Inflammatory macrophage treated with lipopolysaccharide for 1 hour (primary cell): ENCODE measurements around the gene NOMO2.
A peak's percentile ranks its signal among the peaks of the same experiment; 100 is the strongest.
"Not testable (repeated sequence)": the region's sequence is repeated elsewhere in the genome, so short reads cannot be mapped to it uniquely, and the experiment has no call there.

Experiments
- DNase-seq, 2 donors: peaks; one replicate each; pipeline ENCODE4 v3.0.0-alpha.2; 2020 to 2022

Gene NOMO2, protein sequence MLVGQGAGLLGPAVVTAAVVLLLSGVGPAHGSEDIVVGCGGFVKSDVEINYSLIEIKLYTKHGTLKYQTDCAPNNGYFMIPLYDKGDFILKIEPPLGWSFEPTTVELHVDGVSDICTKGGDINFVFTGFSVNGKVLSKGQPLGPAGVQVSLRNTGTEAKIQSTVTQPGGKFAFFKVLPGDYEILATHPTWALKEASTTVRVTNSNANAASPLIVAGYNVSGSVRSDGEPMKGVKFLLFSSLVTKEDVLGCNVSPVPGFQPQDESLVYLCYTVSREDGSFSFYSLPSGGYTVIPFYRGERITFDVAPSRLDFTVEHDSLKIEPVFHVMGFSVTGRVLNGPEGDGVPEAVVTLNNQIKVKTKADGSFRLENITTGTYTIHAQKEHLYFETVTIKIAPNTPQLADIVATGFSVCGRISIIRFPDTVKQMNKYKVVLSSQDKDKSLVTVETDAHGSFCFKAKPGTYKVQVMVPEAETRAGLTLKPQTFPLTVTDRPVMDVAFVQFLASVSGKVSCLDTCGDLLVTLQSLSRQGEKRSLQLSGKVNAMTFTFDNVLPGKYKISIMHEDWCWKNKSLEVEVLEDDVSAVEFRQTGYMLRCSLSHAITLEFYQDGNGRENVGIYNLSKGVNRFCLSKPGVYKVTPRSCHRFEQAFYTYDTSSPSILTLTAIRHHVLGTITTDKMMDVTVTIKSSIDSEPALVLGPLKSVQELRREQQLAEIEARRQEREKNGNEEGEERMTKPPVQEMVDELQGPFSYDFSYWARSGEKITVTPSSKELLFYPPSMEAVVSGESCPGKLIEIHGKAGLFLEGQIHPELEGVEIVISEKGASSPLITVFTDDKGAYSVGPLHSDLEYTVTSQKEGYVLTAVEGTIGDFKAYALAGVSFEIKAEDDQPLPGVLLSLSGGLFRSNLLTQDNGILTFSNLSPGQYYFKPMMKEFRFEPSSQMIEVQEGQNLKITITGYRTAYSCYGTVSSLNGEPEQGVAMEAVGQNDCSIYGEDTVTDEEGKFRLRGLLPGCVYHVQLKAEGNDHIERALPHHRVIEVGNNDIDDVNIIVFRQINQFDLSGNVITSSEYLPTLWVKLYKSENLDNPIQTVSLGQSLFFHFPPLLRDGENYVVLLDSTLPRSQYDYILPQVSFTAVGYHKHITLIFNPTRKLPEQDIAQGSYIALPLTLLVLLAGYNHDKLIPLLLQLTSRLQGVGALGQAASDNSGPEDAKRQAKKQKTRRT

DNA sequence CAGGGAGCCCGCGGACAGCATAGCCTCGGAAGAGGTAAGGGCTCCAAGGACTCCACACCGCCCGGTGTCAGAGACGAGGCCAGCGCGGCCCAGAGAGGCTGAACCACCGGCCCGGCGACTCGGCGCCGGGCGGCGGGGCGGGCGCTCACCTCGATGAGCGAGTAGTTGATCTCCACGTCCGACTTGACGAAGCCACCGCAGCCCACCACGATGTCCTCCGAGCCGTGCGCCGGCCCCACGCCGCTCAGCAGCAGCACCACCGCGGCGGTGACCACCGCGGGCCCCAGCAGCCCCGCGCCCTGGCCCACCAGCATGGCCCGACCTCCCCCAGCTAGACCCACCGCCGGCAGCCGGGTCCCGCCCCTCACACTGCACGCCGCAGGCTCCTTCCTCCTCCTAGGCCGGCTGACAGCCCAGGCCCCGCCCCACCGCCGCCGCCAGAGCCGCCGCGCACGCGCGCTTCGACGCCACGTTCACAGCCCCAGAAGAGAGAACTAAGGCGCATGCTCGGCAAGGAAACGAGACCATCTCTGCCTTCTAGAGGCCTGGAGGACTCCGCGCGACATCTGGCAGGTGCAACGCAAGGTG, at the start of gene NOMO2:
Gene NOMO2 (minus strand): TSS at position 371 of the 588 bp plus-strand sequence. CDS start 57 bp downstream, at position 314.
- DNase-seq = peak in 1 of 2 donors; percentile 6

DNA sequence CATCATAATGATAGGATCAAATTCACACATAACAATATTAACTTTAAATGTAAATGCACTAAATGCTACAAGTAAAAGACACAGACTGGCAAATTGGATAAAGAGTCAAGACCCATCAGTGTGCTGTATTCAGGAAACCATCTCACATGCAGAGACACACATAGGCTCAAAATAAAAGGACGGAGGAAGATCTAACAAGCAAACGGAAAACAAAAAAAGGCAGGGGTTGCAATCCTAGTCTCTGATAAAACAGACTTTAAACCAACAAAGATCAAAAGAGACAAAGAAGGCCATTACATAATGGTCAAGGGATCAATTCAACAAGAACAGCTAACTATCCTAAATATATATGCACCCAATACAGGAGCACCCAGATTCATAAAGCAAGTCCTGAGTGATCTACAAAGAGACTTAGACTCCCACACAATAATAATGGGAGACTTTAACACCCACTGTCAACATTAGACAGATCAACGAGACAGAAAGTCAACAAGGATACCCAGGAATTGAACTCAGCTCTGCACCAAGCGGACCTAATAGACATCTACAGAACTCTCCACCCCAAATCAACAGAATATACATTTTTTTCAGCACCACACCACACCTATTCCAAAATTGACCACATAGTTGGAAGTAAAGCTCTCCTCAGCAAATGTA, 48.4 kb upstream of the NOMO2 start:
- DNase-seq = not testable (repeated sequence)

DNA sequence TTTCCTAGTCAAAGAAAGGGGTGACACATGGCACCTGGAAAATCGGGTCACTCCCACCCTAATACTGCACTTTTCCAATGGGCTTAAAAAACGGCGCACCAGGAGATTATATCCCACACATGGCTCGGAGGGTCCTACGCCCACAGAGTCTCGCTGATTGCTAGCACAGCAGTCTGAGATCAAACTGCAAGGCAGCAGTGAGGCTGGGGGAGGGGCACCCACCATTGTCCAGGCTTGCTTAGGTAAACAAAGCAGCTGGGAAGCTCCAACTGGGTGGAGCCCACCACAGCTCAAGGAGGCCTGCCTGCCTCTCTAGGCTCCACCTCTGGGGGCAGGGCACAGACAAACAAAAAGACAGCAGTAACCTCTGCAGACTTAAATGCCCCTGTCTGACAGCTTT, 46.4 kb upstream of the NOMO2 start:
- not testable (repeated sequence) for DNase-seq

DNA sequence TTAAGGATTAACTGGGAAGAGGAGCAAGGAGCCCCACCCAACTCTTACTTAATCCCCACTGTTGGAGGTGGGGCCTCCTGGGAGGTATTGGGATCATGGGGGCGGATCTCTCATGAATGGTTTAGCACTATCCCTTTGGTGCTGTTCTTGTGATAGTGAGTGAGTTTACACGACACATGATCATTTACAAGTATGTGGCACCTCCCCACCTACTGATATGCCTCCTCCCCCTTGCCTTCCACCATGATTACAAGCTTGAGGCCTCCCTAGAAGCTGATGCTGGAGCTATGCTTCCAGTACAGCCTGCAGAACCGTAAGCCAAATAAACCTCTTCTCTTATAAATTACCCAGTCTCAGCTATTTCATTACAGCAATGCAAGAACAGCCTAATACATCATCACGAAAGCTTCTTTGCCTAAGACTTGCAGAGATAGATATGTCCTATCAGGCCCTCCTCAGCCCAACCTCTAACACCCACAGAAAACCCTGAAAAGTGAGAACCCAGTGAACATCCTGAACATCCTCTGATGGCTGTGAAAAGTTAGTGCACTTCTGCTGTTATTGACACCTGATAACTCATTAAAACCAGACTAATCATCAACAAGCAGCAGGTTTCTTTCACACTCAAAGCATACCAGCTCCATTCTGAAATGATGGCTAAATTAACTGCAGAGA, 41.8 kb upstream of the NOMO2 start:
- not testable (repeated sequence) for DNase-seq

DNA sequence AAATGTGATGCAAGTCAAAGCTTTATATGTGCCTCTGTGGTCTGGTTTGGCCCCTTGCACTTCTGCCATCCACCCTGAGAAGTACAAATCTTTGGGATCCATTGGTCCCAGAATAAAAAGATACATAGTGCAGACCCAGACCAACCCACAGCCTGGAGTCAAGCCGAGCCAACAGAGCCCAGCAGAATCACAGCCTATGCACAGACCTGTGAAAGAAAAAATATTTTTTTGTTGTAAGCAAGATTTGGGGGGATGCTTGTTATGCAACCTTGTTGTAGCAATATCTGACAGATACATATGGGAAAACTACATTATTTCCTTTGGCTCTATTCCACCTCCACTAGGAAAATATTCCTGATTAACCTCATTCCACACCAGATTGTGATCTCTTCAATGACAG, 36.7 kb upstream of the NOMO2 start:
- not testable (repeated sequence) for DNase-seq

DNA sequence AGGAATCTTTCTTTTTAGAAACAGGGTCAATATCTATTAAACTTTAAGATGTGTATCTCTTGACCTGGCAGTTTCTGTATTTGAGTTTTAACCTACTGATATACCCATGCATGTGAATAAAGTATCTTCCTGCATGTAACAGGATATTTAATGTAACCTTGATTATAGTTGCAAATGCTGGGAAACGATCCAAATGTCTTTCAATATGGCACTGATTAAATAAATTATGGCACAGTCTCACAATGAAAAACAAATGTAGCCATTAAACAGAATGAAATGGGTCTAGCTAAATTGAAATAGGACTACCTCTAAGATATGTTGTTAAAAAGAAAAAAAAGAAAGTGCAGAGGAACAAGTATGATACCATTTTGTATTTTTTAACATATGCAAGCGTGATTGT, 35.8 kb upstream of the NOMO2 start:
- DNase-seq = not testable (repeated sequence)

DNA sequence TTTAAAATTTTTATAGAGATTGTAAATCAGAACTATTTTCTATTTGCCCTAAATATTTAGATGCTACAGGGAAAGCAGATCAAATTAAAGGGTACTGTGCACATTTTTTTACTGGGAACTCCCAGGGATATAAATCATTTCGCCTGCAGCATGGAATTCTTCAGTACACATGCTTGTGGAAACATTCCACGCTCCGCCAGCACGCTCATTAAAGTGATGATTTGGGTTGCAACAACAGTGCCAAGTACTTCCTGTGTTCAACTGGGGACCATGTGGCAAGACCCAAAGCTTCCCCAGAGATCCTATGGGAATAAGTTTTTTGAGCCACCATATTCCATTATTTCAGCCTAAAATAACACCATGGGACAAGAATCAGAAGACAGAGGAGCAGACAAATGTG, 35.4 kb upstream of the NOMO2 start:
- DNase-seq = not testable (repeated sequence)

DNA sequence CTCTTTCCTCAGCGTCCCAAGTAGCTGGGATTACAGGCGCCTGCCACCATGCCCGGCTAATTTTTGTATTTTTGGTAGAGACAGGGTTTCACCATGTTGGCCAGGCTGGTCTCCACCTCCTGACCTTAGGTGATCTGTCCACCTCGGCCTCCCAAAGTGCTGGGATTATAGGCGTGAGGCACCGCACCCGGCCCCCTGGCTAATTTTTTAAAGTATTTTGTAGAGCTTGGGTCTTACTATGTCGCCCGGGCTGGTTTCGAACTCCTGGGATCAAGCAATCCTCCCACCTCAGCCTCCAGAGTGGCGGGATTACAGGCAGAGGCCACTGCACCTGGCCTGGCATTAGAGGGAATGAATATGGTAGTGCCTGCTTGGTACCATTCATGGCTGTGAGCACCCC, 33.9 kb upstream of the NOMO2 start:
- DNase-seq = not testable (repeated sequence)

DNA sequence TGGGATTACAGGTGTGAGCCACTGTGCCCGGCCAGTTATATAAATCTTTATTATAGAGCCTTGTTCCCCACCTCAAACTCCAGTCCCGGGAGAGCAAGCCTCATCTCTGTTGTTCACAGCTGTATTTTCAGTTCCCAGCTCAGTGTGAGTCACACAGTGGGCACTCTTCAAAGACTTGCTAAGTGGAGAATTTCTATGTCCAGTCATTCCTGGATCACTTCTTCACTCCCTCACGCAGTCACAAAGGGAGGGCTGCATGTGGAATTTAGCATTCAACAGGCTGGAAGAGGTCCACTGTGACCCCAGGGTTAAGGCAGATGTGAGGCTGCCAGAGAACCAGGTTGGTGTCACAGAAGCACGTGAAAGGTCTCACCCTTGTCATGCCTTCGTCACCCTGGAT, 33.0 kb upstream of the NOMO2 start:
- DNase-seq = not testable (repeated sequence)

DNA sequence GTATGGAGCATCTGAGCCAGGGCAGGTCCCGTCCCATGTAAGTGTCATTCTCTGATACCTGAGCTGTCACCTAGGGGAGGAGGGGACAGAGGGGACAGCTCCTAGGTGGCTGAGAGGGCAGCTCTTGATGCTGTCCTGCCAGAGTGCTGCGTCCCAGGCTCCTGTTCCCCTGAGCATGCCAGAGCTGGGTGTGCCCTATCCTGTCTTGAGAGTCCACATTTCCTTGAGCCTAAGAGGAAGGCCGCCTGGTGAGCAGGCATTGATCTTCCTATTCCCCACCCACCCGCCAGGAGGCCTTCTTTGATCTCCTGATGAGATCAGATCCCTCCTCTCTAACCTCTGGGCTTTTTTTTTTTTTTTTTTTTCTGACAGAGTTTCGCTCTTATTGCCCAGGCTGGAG, 32.0 kb upstream of the NOMO2 start:
- not testable (repeated sequence) for DNase-seq

DNA sequence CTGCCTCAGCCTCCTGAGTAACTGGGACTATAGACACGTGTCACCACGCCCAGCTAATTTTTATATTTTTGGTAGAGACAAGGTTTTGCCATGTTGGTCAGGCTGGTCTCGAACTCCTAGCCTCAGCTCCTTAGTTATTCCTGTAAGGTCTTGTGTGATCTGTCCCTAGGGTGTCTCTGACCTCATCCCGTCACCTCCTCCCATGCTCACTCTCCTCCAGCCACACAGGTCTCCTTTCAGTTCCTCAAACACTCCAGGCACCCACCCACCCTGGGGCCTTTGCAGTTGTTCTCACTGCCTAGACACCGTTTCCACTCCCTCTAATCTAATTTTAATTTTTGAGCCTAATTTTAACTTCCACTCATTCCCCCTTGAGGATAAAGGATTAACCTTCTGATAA, 31.1 kb upstream of the NOMO2 start:
- not testable (repeated sequence) for DNase-seq

DNA sequence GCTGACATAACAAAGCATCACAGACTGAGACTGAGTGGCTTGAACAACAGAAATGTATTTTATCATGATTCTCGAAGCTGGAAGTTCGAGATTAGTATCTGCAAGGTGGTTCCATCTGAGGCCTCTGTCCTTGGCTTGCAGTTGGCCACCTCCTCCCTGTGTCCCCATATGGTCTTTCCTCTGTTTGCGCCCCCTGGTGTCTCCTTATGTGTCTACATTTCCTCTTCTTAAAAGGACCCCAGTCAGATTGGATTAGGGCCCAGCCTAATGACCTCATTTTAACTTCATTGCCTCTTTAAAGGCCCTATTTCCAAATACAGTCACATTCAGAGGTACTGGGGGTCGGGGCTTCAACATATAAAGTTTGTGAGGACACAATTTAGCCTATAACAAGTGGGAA, 30.0 kb upstream of the NOMO2 start:
- DNase-seq = peak; percentile 32 to 35

DNA sequence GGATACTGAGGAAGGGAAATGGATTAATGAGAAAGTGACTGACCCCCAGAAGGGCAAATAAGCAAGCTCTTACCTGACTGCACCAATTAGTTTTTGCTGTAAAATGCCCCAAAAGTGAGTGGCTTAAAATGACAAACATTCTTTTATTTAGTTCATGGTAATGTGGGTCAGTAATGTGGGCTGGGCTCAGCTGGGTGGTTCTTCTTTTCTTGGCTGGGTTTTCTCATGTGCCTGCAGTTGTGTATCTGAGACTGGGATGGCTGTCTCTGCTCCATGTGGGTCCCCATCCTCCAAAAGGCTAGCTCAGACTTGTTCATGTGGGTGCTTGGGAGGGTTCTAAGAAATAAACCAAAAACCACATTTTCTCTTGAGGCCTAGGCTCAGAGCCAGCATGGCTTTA, 29.5 kb upstream of the NOMO2 start:
- not testable (repeated sequence) for DNase-seq

DNA sequence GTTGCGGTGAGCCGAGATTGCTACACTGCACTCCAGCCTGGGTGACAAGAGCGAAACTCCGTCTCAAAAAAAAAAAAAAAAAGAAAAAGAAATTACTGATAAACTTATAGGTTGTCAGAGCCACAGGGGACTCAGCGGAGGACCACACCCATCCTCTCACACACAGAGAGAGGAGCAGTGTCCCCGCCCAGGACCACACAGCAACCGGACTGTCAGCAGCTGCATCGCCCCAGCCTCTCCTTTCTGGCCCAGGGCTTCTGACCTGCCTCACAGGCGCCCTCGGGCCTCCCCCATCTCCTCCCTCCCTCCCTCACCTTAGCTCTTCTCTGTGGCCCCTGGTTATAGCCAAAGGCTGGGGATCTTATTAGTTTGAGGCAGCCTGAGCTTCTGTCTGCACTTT, 27.9 kb upstream of the NOMO2 start:
- not testable (repeated sequence) for DNase-seq

DNA sequence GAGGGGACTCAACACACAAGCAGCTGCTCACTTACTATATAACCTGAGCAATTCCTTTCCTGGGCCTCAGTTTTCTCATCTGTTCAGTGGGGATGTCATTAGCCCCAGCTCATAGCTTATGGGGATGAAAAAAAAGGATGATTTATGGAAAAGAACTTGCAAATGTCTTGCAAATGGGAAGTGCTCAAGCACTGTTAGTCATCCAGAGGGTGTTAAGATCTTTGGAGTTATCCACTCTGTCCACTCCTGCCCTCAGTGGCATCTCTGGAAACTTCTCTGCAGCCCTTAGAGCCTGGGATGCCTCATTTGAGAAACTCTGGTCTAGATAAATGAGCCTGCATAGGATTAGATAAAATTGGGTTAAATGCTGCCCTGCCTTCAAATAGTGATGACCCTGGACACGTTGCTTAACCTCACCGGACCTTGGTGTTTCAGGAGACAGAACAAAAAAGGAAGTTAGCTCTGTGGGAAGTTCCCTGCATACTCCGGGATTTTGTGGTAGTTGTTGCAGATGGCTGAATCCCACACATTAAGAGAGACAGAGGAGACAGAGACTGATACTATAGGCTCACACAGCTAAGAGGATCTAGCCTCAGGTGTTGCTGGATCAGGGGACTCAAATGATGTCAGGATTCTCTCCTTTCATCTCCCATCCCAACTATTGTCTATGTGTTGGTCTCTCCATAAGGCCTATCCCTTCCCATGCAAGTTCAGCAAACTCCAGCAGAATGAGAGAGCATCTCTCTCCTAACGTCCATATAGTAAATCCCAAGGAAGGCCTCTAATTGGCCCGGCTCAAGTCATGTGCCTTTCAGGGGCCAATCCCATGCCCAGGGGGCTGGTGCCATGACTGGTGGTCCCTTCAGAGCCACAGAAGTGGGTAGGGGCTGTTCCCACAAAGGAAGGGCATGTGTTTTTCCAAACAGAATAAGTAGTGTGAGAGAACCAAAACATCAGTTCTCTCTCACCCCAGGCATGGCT, 25.0 kb upstream of the NOMO2 start:
- DNase-seq = peak; percentile 56 to 79

DNA sequence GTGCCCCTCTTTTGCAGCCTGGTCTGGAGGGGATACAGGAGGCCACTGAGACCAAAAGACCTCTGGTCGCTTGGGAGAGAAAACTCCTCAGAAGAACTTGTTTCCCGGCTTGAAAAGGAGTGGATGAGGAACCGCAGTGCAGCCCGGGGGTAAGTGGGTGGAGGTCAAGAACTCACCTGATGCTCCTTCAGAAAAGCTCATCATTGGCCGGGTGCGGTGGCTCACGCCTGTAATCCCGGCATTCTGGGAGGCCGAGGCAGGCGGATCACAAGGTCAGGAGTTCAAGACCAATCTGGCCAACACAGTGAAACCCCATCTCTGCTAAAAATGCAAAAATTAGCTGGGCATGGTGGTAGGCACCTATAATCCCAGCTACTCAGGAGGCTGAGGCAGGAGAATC, 23.9 kb upstream of the NOMO2 start:
- not testable (repeated sequence) for DNase-seq

DNA sequence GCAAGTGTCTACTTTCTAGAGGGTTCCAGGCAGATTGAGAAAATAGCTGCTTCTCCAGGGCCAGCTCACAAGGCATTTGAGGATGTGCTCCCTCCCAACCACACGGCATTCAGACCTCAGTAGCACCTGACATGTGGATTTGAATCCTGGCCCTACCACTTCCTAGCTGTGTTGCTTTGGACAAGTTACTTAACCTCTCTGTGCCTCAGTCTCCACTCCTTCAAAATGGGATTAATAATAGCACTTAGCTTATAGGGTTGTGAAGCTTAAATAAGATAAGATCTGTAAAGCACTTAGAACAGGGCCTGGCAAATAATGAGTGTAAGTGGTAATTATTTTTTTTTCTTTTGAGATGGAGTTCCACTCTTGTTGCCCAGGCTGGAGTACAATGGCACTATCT, 21.0 kb upstream of the NOMO2 start:
- DNase-seq = no peak

DNA sequence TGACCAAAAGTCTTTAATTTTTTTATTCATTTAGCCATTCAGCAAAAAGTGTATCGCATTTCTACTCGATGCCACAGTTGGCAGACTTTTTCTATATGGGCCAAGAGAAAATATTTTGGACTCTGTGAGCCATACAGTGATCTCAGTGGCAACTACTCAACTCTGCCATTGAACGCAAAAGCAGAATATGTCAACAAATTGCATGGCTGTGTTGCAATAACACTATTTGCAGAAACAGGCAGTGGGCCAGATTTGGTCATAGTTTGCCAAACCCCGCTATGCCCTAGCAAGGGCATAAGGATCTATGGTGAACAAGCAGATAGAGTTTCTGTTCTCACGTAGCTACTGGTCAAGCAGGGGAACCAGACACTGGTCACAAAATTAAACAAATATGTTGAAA, 18.5 kb upstream of the NOMO2 start:
- DNase-seq = peak in 1 of 2 donors; percentile 40

DNA sequence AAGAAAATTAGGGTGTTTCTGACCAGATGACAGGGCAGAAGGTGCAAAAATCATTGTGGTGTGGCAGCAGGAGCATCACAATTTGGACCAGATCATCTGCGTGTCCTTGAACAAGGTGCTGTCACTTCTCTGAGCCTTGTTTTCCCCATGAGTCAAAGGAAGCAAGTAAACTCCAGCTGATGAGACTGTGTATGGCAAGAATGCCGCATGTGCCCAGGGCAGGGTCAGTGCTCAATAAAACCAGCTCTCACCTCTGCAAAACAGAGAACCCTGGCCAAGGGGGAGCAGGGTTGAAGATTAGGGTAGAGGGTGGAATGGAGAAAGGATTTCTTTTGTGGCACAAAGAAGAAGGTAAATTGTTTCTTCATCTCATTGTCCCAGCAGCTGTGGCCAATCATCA, 17.4 kb upstream of the NOMO2 start:
- not testable (repeated sequence) for DNase-seq

DNA sequence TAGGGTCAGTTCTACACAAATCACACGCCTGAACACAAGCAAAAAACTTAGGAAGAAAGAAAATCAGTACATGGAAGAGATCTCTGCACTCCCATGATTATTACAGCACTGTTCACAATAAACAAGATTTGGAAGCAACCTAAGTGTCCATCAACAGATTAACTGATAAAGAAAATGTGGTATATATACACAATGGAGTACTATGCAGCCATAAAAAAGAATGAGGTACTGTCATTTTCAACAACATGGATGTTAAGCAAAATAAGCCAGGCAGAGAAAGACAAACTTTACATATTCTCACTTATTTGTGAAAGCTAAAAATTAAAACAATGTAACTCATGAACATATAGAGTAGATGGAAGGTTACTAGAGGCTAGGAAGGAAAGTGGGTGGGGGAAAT, 16.0 kb upstream of the NOMO2 start:
- DNase-seq = not testable (repeated sequence)
